Measurements from ENCODE around the gene ANKRD22. TPM values are rescaled to one million over a fixed set of nuclear protein-coding genes. Genes with fewer than 3 reads are reported as not detected.

ANKRD22 gene
- total RNA-seq, 2 experiments from 2014 or later = not detected

DNA sequence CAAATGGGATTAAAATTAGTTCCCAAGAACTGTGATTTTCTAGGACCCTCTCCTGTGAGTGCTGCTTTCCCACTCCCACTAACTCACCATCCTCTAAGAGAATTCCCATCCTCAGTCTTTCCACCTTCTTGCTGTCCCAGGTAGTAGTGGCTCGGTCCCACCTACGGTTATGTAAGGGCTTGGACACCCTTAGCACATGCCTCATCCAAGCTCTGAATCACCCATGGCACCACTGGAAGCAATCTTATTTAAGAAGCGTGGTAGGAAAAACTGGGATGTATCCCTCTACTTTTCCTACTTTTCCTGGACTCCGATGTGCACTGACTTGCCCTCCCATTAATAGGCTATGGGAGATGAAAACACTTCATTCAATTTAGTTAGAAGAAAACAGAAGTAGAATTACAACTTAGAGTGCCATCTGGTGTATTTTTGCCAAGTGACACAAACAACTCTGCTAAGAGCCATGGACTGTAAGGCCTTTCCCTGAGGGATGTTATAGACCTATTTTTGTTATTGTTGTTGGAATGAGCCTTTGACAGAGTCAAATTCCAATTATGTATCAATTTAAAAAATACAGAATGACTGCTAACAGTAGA is 13.7 kb upstream of the ANKRD22 start:
- H3K36me3 Mint-ChIP-seq = no peaks in the 10 kb centered on the region
- H3K9me3 Mint-ChIP-seq = peaks cover 2% of the 10 kb centered on the region
- ATAC-seq (ENCODE audit: low read depth) = no peak
- H3K27me3 Mint-ChIP-seq = peaks cover 8% of the 10 kb centered on the region
- no peak overlapping the region for H3K4me3 Mint-ChIP-seq
- DNase-seq = no peak
- H3K4me1 Mint-ChIP-seq = peaks cover 1% of the 10 kb centered on the region
- POLR2A ChIA-PET = no interaction called here
- H3K27ac Mint-ChIP-seq = no peak overlapping the region

DNA sequence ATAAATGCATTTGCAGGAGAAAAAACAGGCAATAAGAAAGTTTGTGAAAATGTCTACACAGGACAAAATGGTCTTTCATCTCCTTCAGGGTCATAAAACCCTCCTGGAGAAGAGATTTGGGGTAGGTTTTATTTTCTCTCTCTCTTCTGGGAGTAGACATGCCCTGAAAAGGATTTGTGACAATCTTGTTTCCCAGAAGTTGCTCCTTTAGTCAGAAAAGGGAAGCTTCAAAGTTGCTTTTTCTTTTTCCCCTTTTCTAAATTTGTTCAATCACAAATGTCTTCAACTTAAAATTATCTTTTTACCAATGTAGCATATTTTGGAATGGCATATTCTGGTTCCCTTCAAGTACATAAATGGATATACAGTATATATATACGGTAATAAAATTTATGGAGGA is 9.4 kb upstream of the ANKRD22 start:
- Mint-ChIP-seq H3K4me1 (peaks cover 1% of the 10 kb centered on the region), H3K27ac (no peak overlapping the region), H3K9me3 (no peaks in the 10 kb centered on the region), H3K27me3 (peaks cover 8% of the 10 kb centered on the region), H3K4me3 (no peak overlapping the region), H3K36me3 (peaks cover 1% of the 10 kb centered on the region)
- ATAC-seq (ENCODE audit: low read depth) (no peak), DNase-seq (no peak)
- POLR2A ChIA-PET = no interaction called here

DNA sequence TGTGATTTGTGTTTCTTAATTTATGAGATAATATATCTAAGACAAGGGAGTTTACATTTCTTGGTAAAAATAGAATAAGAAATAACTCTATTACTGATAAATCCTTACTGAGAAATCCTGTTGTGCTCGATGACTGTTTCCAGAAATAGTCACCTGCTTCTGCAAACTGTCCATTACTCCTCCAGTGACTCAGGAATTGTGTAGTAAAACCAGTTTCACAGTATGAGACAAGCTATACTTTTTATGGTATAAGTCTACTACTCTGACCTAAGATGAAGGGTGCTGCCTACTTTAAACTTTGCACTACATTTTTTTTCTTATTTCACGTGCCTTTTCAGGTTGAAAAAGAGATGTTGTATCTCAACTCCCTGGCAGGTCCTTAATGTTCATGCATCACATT is 6.8 kb upstream of the ANKRD22 start:
- H3K36me3 Mint-ChIP-seq = peaks cover 1% of the 10 kb centered on the region
- no peak overlapping the region for H3K27ac Mint-ChIP-seq
- H3K27me3 Mint-ChIP-seq = peaks cover 8% of the 10 kb centered on the region
- POLR2A ChIA-PET = no interaction called here
- H3K4me3 Mint-ChIP-seq = no peak overlapping the region
- peaks cover 1% of the 10 kb centered on the region for H3K4me1 Mint-ChIP-seq
- DNase-seq (no peak), ATAC-seq (ENCODE audit: low read depth) (no peak)
- H3K9me3 Mint-ChIP-seq = no peaks in the 10 kb centered on the region

DNA sequence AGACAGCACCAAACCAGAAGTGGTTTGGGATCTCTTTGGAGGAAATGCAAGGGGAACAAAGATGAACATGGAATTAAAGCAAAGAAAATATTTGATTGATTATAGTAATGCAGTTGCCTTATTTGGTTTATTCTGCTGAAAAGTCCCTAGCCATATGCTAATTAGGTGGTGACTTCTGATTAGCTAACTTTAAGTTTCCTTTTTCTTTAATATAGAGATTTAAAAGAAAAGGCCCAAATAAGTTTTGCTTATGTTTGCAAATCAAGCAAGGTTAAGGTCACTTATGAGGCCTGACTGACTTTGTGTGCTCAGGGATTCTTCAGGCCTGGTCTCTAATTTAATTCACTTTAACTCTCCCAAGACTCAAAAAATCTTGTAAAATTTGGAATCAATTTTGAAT is 6.2 kb upstream of the ANKRD22 start:
- peaks cover 1% of the 10 kb centered on the region for H3K36me3 Mint-ChIP-seq
- H3K27me3 Mint-ChIP-seq = peaks cover 5% of the 10 kb centered on the region
- peaks cover 5% of the 10 kb centered on the region for H3K4me1 Mint-ChIP-seq
- ATAC-seq (ENCODE audit: low read depth) = no peak
- no peak for DNase-seq
- no peak overlapping the region for H3K27ac Mint-ChIP-seq
- no peak overlapping the region for H3K4me3 Mint-ChIP-seq
- POLR2A ChIA-PET = no interaction called here
- H3K9me3 Mint-ChIP-seq = no peaks in the 10 kb centered on the region

DNA sequence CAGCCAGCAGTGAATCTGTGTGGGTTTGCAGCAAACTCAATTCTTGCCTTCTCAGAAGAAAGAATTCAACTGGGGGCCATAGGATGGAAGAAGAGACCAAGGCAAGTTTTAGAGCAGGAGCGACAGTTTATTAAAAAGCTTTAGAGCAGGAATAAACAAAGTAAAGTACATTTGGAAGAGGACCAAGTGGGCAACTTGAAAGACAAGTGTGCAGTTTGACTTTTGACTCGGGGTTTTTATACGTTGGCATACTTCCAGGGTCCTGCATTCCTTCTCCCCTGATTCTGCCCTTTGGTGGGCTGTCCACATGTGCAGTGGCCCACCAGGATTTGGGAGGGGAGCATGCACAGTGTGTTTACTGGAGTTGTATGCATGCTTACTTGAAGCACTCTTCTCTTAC is 3.0 kb upstream of the ANKRD22 start:
- Mint-ChIP-seq H3K4me3 (no peak overlapping the region), H3K4me1 (peaks cover 8% of the 10 kb centered on the region), H3K9me3 (no peaks in the 10 kb centered on the region), H3K27me3 (no peaks in the 10 kb centered on the region), H3K27ac (no peak overlapping the region), H3K36me3 (peaks cover 1% of the 10 kb centered on the region)
- no peak for DNase-seq
- ATAC-seq (ENCODE audit: low read depth) = no peak
- POLR2A ChIA-PET = no interaction called here

DNA sequence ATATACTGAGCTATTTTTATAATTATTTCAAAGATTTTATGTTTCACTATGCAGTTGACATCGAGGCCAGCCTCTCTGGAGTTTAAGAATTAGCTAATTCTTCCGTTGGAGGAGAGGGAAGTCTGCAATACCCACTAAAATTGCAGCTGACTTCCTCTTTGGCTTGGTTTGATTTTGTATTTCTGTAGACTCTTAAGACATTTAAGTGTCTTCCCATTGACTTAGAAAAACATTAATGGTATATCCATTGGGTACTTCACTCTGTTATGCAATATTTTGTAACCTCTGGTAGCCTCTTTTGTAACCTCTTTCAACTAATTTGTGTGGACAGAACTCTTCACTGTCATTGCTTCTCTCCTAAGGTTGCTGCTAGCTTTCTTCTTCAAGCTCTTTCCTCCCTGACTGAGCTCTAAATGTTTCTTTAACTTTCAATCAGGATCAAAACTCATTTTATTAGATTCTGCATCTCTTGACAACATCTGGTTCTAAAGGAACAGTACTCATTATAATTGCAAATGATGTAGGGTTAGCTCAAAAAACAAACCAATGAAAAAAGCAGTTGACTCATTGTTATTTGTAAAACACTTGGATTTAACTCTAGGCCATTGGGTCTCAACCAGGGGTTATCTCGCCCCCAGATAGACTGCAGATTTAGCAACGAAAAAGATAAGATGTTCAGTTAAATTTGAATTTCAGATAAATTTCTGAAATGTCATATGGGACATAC is 1.7 kb upstream of the ANKRD22 start:
- Mint-ChIP-seq H3K4me1 (peaks cover 18% of the 10 kb centered on the region), H3K36me3 (no peaks in the 10 kb centered on the region), H3K9me3 (no peaks in the 10 kb centered on the region), H3K27ac (no peak overlapping the region), H3K27me3 (no peaks in the 10 kb centered on the region), H3K4me3 (no peak overlapping the region)
- POLR2A ChIA-PET = interaction anchor here (1.4 kb wide), 1 partner anchor 26 kb away, joined by 4 read pairs; the partner anchor contains the start of gene STAMBPL1
- DNase-seq (no peak), ATAC-seq (ENCODE audit: low read depth) (no peak)

DNA sequence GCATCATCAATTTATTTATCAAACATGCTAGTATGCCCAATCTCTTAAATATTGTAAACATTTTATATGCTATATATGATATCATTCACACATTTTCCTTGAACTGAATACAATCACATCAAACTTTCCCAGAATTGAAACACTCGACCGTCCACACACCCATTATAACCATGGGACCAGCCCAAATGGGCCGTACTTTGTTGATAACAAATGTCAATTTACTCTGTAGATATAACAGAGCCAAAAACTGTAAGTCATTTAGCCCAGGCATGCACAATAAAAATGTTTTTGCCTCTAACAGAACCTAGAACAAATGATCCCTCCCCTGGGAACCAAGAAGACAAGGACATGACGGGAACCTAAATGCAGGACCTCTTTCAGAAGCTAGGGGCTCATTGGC is 683 bp upstream of the ANKRD22 start:
- Mint-ChIP-seq H3K9me3 (no peaks in the 10 kb centered on the region), H3K27ac (no peak overlapping the region), H3K4me1 (peaks cover 21% of the 10 kb centered on the region), H3K27me3 (no peaks in the 10 kb centered on the region), H3K4me3 (no peak overlapping the region), H3K36me3 (no peaks in the 10 kb centered on the region)
- POLR2A ChIA-PET = interaction anchor here (1.0 kb wide), 1 partner anchor 29 kb away, joined by 3 read pairs; no protein-coding TSS in a partner anchor
- DNase-seq (no peak), ATAC-seq (ENCODE audit: low read depth) (no peak)

DNA sequence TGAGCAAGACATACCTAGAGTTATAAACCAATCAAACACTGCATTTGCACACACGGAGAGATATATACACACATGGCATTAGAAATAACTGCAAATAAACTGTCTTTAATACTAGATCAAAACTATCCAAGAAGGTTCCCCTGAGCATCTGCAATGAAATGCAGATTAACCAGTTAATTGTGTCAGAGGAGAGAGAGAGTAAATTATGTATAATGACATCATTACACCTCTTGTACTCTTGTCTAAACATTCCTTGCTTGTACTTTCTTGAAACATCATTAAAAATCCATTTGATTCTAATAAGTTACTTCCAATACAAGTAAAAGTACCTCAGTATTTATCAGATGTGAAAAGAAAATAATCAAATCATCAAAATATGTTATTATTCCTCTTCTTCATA is 932 bp downstream of the ANKRD22 start:
- ATAC-seq (ENCODE audit: low read depth) (no peak), DNase-seq (no peak)
- Mint-ChIP-seq H3K27me3 (no peaks in the 10 kb centered on the region), H3K4me1 (peaks cover 21% of the 10 kb centered on the region), H3K27ac (no peak overlapping the region), H3K9me3 (no peaks in the 10 kb centered on the region), H3K4me3 (no peak overlapping the region), H3K36me3 (no peaks in the 10 kb centered on the region)
- POLR2A ChIA-PET = no interaction called here

DNA sequence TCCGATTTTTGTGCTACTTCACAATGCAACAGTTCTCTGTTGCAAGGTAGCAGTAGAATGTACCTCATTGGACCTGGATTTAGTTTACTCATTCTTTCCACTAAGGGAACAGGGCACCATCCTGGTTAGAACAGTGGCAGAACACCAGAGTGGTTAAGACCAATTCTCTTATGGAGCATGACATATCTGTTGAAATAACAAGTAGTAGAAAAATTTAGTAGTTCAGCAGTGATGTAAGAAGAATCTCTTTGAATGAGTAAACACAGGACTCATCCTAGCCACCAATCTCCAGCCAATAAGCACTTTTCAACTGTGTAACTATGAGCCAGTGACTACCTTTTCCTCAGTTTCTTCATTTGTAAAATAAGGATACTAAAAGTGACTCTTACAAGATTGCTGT is 2.4 kb downstream of the ANKRD22 start:
- H3K27me3 Mint-ChIP-seq = no peaks in the 10 kb centered on the region
- DNase-seq = no peak
- no peak overlapping the region for H3K27ac Mint-ChIP-seq
- ATAC-seq (ENCODE audit: low read depth) = no peak
- POLR2A ChIA-PET = no interaction called here
- peaks cover 21% of the 10 kb centered on the region for H3K4me1 Mint-ChIP-seq
- H3K9me3 Mint-ChIP-seq = no peaks in the 10 kb centered on the region
- no peak overlapping the region for H3K4me3 Mint-ChIP-seq
- H3K36me3 Mint-ChIP-seq = no peaks in the 10 kb centered on the region

DNA sequence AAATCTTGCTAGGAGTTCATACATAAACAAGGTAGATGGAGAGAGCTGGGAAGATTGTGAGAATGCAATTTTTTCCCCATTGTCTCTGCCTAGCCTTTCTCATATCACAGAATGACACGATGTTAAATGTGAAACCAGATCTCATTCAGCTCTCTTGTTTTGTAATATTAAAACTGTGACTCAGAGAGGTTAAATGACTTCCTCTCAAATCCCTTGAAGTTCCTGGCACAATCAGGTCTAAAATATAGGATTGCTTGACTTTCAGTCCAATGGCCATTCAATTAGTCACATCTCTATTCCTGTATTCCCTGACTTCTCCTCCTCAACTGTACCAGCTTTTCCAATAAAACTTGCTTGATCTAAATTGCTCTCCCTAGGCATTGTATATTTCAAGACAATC is 3.1 kb downstream of the ANKRD22 start:
- Mint-ChIP-seq H3K27me3 (no peaks in the 10 kb centered on the region), H3K4me1 (peaks cover 19% of the 10 kb centered on the region), H3K36me3 (no peaks in the 10 kb centered on the region), H3K9me3 (peaks cover 1% of the 10 kb centered on the region), H3K4me3 (peak overlapping the region; percentile 68), H3K27ac (peak overlapping the region; percentile 28)
- DNase-seq = no peak
- POLR2A ChIA-PET = no interaction called here
- peak; percentile 56 for ATAC-seq (ENCODE audit: low read depth)

DNA sequence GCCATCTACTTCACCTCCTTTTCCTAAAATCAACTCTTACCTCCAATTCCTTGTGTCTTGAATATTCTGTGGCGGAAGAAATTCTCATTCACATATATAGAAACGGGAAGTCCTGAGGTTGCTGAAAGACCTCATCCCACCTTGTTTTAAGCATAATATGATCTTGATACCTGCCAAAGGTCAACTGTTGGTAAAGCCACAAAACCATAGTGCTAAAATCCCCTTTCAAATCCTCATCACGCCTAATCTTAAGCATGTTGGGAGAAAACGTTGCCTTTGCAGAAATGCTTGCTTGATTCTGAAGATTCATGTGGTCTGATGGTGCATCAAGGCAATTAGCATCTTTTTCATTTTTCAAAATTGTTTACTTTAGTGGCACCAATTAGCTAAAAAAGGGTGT is 8.5 kb downstream of the ANKRD22 start:
- Mint-ChIP-seq H3K27ac (no peak overlapping the region), H3K4me1 (peaks cover 10% of the 10 kb centered on the region), H3K27me3 (no peaks in the 10 kb centered on the region), H3K9me3 (peaks cover 1% of the 10 kb centered on the region), H3K4me3 (no peak overlapping the region), H3K36me3 (peaks cover 4% of the 10 kb centered on the region)
- DNase-seq (no peak), ATAC-seq (ENCODE audit: low read depth) (no peak)
- POLR2A ChIA-PET = no interaction called here

DNA sequence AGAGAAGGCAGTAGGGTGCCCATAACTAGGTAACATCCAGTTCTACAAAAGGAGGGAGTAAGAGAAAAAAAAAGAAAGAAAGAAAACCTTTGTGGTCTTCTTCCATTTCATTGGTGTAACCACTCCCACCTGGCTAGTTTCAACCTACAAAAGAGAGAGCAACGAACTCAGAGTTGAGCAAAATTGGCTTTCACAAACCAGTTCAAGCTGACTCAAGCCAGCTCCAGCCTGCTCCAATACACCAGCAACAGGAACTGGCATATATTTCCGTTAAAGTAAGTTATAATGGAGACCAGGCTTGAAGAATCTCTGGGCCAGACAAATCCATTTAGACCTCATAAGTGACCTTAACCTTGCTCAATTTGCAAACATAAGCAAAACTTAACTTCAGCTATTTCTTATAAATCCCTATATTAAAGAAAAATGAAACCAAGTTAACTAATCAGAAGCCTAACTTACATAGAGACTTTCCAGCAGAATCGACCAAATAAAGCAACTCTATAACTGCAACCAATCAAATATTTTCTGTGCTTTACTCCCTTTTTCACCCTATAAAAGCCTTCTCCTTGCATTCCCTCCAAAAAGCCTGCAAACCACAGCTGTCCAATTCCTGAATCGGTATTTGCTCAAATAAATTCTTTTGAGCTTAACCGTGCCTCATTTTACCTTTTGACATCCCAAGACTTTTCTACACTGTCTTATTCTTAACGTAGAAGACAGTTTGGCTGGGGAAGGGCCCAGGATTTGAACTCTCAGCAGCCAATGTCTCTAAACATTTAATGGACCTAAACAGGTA is 10.1 kb downstream of the ANKRD22 start:
- peaks cover 10% of the 10 kb centered on the region for H3K4me1 Mint-ChIP-seq
- H3K27me3 Mint-ChIP-seq = no peaks in the 10 kb centered on the region
- no peak overlapping the region for H3K4me3 Mint-ChIP-seq
- POLR2A ChIA-PET = no interaction called here
- peaks cover 1% of the 10 kb centered on the region for H3K9me3 Mint-ChIP-seq
- DNase-seq (no peak), ATAC-seq (ENCODE audit: low read depth) (no peak)
- H3K27ac Mint-ChIP-seq = no peak overlapping the region
- peaks cover 4% of the 10 kb centered on the region for H3K36me3 Mint-ChIP-seq

DNA sequence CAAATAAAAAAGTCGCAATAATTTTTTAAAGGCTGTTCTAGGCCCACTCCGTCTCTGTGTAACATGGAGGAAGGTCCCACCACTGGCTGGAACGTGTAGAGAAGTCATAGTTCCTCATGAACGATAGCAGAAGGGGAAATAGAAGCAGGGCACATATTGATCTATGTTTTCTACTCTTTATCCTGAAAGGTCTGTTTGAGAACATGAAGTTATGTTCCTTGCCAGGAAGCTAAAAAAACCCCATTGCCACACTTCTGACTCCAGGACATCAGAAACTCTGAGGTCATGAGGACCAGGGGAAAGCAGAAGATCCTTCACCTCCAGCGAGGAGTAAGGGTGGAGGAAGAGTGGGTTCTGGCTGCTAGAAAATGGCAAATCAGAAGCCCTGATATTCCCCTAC is 10.8 kb downstream of the ANKRD22 start:
- no peaks in the 10 kb centered on the region for H3K27me3 Mint-ChIP-seq
- H3K36me3 Mint-ChIP-seq = peaks cover 4% of the 10 kb centered on the region
- ATAC-seq (ENCODE audit: low read depth) (no peak), DNase-seq (no peak)
- H3K4me1 Mint-ChIP-seq = peaks cover 10% of the 10 kb centered on the region
- H3K4me3 Mint-ChIP-seq = no peak overlapping the region
- peaks cover 1% of the 10 kb centered on the region for H3K9me3 Mint-ChIP-seq
- H3K27ac Mint-ChIP-seq = no peak overlapping the region
- POLR2A ChIA-PET = no interaction called here

DNA sequence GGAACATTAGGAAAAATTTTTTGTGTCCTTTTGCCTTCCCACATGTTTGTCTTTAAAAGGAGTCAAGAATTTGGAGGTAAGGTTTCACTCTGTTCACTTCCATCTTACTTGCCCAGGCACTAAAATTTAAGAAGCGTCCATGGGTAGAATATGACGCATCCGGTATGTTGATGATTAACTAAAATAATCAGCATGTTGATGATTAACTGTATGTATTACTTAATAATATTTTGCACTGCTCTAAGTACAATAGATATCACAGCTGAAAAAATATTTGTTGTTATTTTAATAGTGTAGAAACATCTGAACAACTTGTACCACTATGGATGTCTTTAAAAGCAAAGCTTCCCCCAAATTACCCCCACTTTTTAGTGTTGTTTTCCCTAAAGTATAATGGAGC is 11.5 kb downstream of the ANKRD22 start:
- H3K4me3 Mint-ChIP-seq = no peak overlapping the region
- ATAC-seq (ENCODE audit: low read depth) (no peak), DNase-seq (no peak)
- POLR2A ChIA-PET = no interaction called here
- H3K4me1 Mint-ChIP-seq = peaks cover 10% of the 10 kb centered on the region
- peaks cover 4% of the 10 kb centered on the region for H3K36me3 Mint-ChIP-seq
- H3K27ac Mint-ChIP-seq = no peak overlapping the region
- no peaks in the 10 kb centered on the region for H3K27me3 Mint-ChIP-seq
- H3K9me3 Mint-ChIP-seq = peaks cover 1% of the 10 kb centered on the region
